Measurements from ENCODE around the gene SERPIND1. TPM values are rescaled to one million over a fixed set of nuclear protein-coding genes. Genes with fewer than 3 reads are reported as not detected.

The SERPIND1 gene
- polyA plus RNA-seq, 3 donors, result not detected

GRCh38 chr22:20741008-20741633, 32.8 kb upstream of the SERPIND1 start:
- peaks cover 59 to 67% of the 10 kb centered on the region in 2 donors for H3K36me3 Mint-ChIP-seq
- Histone ChIP-seq H3K9me3 (replicated peaks in 1 of 2; ENCODE audit: control insufficient read depth in 1 of 2, insufficient read depth in 1 of 2, low read length in 2 of 2) (peaks cover 0 to 3% of the 10 kb centered on the region in 2 donors), H3K27me3 (ENCODE audit: control insufficient read depth in 2 of 2, insufficient read depth in 2 of 2, low read length in 2 of 2) (no peaks in the 10 kb centered on the region), H3K36me3 (replicated peaks in 1 of 2; ENCODE audit: control insufficient read depth in 1 of 2, insufficient read depth in 2 of 2, low read length in 2 of 2) (peaks cover 45 to 57% of the 10 kb centered on the region in 2 donors), H3K4me1 (ENCODE audit: control insufficient read depth in 1 of 2, insufficient read depth in 2 of 2, low read length in 2 of 2) (peaks cover 12 to 13% of the 10 kb centered on the region in 2 donors), H3K27ac (ENCODE audit: low read depth in 1 of 2, low read length in 2 of 2) (no peak overlapping the region), H3K4me2 (replicated peaks; ENCODE audit: extremely low read depth, low read length, poor library complexity, severe bottlenecking) (no peak overlapping the region), H3K79me2 (ENCODE audit: insufficient read depth, low read length) (no peaks in the 10 kb centered on the region), H3K4me3 (replicated peaks in 1 of 3; ENCODE audit: low read depth in 2 of 3, low read length in 3 of 3) (no peak overlapping the region), H4K20me1 (ENCODE audit: insufficient read depth, low read length) (no peaks in the 10 kb centered on the region), H3K9ac (ENCODE audit: insufficient read depth, low read length, poor library complexity, severe bottlenecking) (no peak overlapping the region), H2AFZ (ENCODE audit: insufficient read depth, low read depth, low read length, poor library complexity, severe bottlenecking) (no peak overlapping the region)
- intact Hi-C loops (cut with micrococcal nuclease), result no loop called here
- H3K4me1 Mint-ChIP-seq, result peaks cover 16% of the 10 kb centered on the region
- no peak overlapping the region for H3K27ac Mint-ChIP-seq
- H3K9me3 Mint-ChIP-seq, result peaks cover 1 to 13% (median 6%) of the 10 kb centered on the region in 7 donors
- H3K4me3 Mint-ChIP-seq, result no peak overlapping the region
- WGBS (ENCODE audit: insufficient coverage), result 100% methylated on average over 2 of the region's 6 CpGs
- peaks cover 0 to 1% (median 0%) of the 10 kb centered on the region in 3 donors for H3K27me3 Mint-ChIP-seq (ENCODE audit: low read depth in 3 of 3)
- no peak for DNase-seq
- TF ChIP-seq CTCF (IDR thresholded peaks at IDR 0.05), result no peak

DNA sequence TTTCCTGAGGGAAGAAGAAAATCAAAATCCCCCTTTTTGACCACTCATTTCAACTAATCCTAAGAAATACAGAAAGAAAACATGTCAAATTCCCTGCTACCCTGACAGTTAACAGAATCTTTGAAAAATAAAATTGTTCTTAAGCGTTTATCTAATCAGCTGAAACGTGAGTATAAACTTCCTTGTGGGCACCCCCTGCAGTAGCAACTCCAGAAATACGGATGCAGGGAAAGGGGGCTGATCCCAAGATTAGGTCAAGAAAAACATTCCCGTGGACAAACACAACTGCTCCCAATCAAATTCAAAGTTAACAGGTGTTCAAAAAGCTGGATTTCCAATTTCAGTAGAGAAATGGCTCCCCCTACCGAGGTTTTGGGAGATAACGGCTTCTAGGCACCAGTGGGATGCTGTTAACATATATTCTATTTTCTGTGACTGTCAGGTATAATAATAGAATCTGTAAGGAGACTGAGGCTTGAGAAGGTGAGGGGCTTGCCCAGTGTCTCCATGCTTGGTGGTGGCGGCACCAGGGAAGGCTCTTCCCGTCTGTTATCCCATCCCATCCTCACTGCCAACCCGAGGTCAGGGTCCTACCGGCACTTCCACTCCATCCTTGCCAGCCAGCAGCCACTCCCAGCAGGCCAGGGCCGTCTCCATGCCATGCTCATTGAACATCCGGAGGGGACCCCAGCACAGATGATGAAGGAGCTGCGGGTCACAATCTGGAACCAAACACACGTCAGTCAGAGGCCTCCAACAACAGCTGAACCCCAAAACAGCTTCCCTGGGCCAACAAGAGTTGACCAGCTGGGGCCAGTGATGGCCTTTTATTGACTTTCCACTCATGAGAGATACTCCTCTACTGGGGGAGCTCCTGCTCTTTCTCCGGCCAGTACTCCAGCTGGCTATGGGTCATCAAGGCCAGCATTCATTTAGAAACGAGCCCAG, 32.0 kb upstream of the SERPIND1 start:
- H3K9me3 Mint-ChIP-seq, result peaks cover 1 to 13% (median 6%) of the 10 kb centered on the region in 7 donors
- intact Hi-C loops (cut with micrococcal nuclease), result no loop called here
- Histone ChIP-seq H3K27me3 (ENCODE audit: control insufficient read depth in 2 of 2, insufficient read depth in 2 of 2, low read length in 2 of 2) (no peaks in the 10 kb centered on the region), H3K27ac (ENCODE audit: low read depth in 1 of 2, low read length in 2 of 2) (no peak overlapping the region), H3K4me2 (replicated peaks; ENCODE audit: extremely low read depth, low read length, poor library complexity, severe bottlenecking) (no peak overlapping the region), H3K79me2 (ENCODE audit: insufficient read depth, low read length) (no peaks in the 10 kb centered on the region), H2AFZ (ENCODE audit: insufficient read depth, low read depth, low read length, poor library complexity, severe bottlenecking) (no peak overlapping the region), H3K36me3 (replicated peaks in 1 of 2; ENCODE audit: control insufficient read depth in 1 of 2, insufficient read depth in 2 of 2, low read length in 2 of 2) (peaks cover 48 to 64% of the 10 kb centered on the region in 2 donors), H3K9me3 (replicated peaks in 1 of 2; ENCODE audit: control insufficient read depth in 1 of 2, insufficient read depth in 1 of 2, low read length in 2 of 2) (peaks cover 0 to 3% of the 10 kb centered on the region in 2 donors), H4K20me1 (ENCODE audit: insufficient read depth, low read length) (no peaks in the 10 kb centered on the region), H3K9ac (ENCODE audit: insufficient read depth, low read length, poor library complexity, severe bottlenecking) (no peak overlapping the region), H3K4me1 (ENCODE audit: control insufficient read depth in 1 of 2, insufficient read depth in 2 of 2, low read length in 2 of 2) (peaks cover 12 to 13% of the 10 kb centered on the region in 2 donors), H3K4me3 (replicated peaks in 1 of 3; ENCODE audit: low read depth in 2 of 3, low read length in 3 of 3) (no peak overlapping the region)
- H3K4me1 Mint-ChIP-seq, result peaks cover 16% of the 10 kb centered on the region
- peak; percentile 88 for TF ChIP-seq CTCF (IDR thresholded peaks at IDR 0.05)
- H3K27ac Mint-ChIP-seq, result peak overlapping the region in 1 of 7 donors; percentile 25
- H3K4me3 Mint-ChIP-seq, result no peak overlapping the region
- DNase-seq, result peak in 1 of 3 donors; percentile 28
- peaks cover 0 to 1% (median 0%) of the 10 kb centered on the region in 3 donors for H3K27me3 Mint-ChIP-seq (ENCODE audit: low read depth in 3 of 3)
- H3K36me3 Mint-ChIP-seq, result peaks cover 61 to 71% of the 10 kb centered on the region in 2 donors
- WGBS (ENCODE audit: insufficient coverage), result 87% methylated on average over 11 of the region's 16 CpGs

All from CD14-positive monocyte (primary cell).